GM10248 (cell line): ENCODE measurements around the gene CELF4.

Experiments
- CTCF ChIA-PET: fragments of 300-600 bp; sonication (Branson Sonifier 250); formaldehyde crosslinking; extraction: SDS; loops from one replicate; lab custom pipeline; 2021; ENCODE audit warnings: antibody characterized with exemption; lab: Yijun Ruan, JAX
- POLR2A ChIA-PET: fragments of 350-650 bp; sonication (Branson Sonifier 250); formaldehyde crosslinking; extraction: SDS; loops from one replicate; lab custom pipeline; 2020; ENCODE audit warnings: antibody characterized with exemption; lab: Yijun Ruan, JAX
- DNase-seq: peaks from one replicate; pipeline ENCODE4 v3.0.0; 2012; ENCODE audit errors: extremely low spot score
- CTCF ChIP-seq: IDR thresholded peaks from 2 replicates; pipeline ENCODE4 v1.5.1; 2012; ENCODE audit warnings: mild to moderate bottlenecking, low read depth; ENCODE audit errors: extremely low read depth, missing control alignments, control extremely low read depth

The CELF4 gene

GRCh38 chr18:37507239-37507638 is 58.4 kb downstream of the CELF4 start:
- DNase-seq: no peak
- TF ChIP-seq CTCF: no peak
- ChIA-PET CTCF (no interaction called here), POLR2A (no interaction called here)

- CTCF ChIA-PET: no interaction called here
- POLR2A ChIA-PET: no interaction called here
- no peak for TF ChIP-seq CTCF
- no peak for DNase-seq
Measured at GRCh38 chr18:37506001-37506400, 59.6 kb downstream of the CELF4 start.

- no peak for TF ChIP-seq CTCF
- CTCF ChIA-PET: no interaction called here
- DNase-seq: no peak
- POLR2A ChIA-PET: no interaction called here
Measured at GRCh38 chr18:37505321-37505720, 60.3 kb downstream of the CELF4 start.

GRCh38 chr18:37502601-37503000 is 63.0 kb downstream of the CELF4 start:
- ChIA-PET CTCF (no interaction called here), POLR2A (no interaction called here)
- no peak for TF ChIP-seq CTCF
- no peak for DNase-seq

- ChIA-PET CTCF (no interaction called here), POLR2A (no interaction called here)
- no peak for TF ChIP-seq CTCF
- no peak for DNase-seq
Measured at GRCh38 chr18:37502036-37502435, 63.6 kb downstream of the CELF4 start.

GRCh38 chr18:37501136-37501535 is 64.5 kb downstream of the CELF4 start:
- CTCF ChIA-PET: interaction anchor here (1.3 kb wide), 1 partner anchor 15 kb away, joined by 5 read pairs; no protein-coding TSS in a partner anchor
- POLR2A ChIA-PET: no interaction called here
- TF ChIP-seq CTCF: no peak
- no peak for DNase-seq

GRCh38 chr18:37499913-37500312 is 65.7 kb downstream of the CELF4 start:
- POLR2A ChIA-PET: no interaction called here
- no peak for DNase-seq
- CTCF ChIA-PET: interaction anchor here (1.3 kb wide), 1 partner anchor 16 kb away, joined by 5 read pairs; no protein-coding TSS in a partner anchor
- no peak for TF ChIP-seq CTCF
